Choroid plexus epithelial cell (primary cell): ENCODE results near the gene COPS2.
A peak's percentile ranks its signal among the peaks of the same experiment; 100 is the strongest.
"Not testable (repeated sequence)": the region's sequence is repeated elsewhere in the genome, so short reads cannot be mapped to it uniquely, and the experiment has no call there.

Experiments
- DNase-seq: peaks from one replicate; pipeline ENCODE4 v3.0.0-alpha.2; 2010; ENCODE audit warnings: low read depth
- H3K4me3 ChIP-seq: 2 replicates; pipeline ENCODE4 v1.5.1; 2011; ENCODE audit warnings: low read depth, mild to moderate bottlenecking, control low read depth, low read length, moderate library complexity
- CTCF ChIP-seq: conservative IDR thresholded peaks from 2 replicates; pipeline ENCODE4 v1.5.1; 2011; ENCODE audit warnings: low read depth, mild to moderate bottlenecking, control low read depth, inconsistent platforms, low read length, moderate library complexity

The COPS2 gene

GRCh38 chr15:49188933-49189332 lies 33.5 kb upstream of the COPS2 start:
- no peak for TF ChIP-seq CTCF
- DNase-seq = no peak
- H3K4me3 ChIP-seq = no peak overlapping the region

- no peak for TF ChIP-seq CTCF
- DNase-seq = peak; percentile 33
- H3K4me3 ChIP-seq = no peak overlapping the region
Observed at GRCh38 chr15:49187549-49188245, 32.3 kb upstream of the COPS2 start.

GRCh38 chr15:49185473-49185872 lies 30.1 kb upstream of the COPS2 start:
- TF ChIP-seq CTCF = no peak
- no peak for DNase-seq
- H3K4me3 ChIP-seq = no peak overlapping the region

GRCh38 chr15:49183741-49184140 lies 28.3 kb upstream of the COPS2 start:
- DNase-seq = peak; percentile 10
- not testable (repeated sequence) for H3K4me3 ChIP-seq

GRCh38 chr15:49182128-49182527 lies 26.7 kb upstream of the COPS2 start:
- no peak for TF ChIP-seq CTCF
- no peak overlapping the region for H3K4me3 ChIP-seq
- DNase-seq = no peak

GRCh38 chr15:49179433-49180190 lies 24.2 kb upstream of the COPS2 start:
- no peak for TF ChIP-seq CTCF
- no peak overlapping the region for H3K4me3 ChIP-seq
- no peak for DNase-seq

GRCh38 chr15:49178497-49178896 lies 23.1 kb upstream of the COPS2 start:
- no peak overlapping the region for H3K4me3 ChIP-seq
- TF ChIP-seq CTCF = no peak
- DNase-seq = no peak

GRCh38 chr15:49175582-49176397 lies 20.4 kb upstream of the COPS2 start:
- not testable (repeated sequence) for H3K4me3 ChIP-seq, DNase-seq
